Measurements from ENCODE around the gene WWC2. TPM values are rescaled to one million over a fixed set of nuclear protein-coding genes. Genes with fewer than 3 reads are reported as not detected.

Gene WWC2
- total RNA-seq, 2 donors from 2014 or later: 4.3 to 6.8 TPM

DNA sequence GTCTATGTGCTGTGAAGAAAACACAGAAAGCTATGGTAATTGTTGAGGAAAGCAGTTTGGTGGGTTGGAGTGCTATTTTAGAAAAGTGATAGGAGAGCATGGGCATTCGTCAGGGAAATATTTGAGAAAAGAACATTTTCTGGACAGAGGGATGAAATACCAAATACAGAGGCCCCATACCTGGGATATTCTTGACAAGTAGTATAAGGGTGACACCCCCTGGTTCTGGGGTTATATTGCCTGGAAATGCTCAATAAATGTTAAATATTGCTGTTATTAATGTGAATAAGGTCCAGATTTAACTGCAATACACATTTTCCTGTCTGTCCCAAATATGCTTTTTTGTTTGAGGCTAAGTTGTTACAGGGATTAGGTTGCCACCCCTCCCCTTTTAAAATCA, 42.9 kb downstream of the WWC2 start:
- no peaks in the 10 kb centered on the region for H3K36me3 ChIP-seq
- no peaks in the 10 kb centered on the region for H3K9me3 ChIP-seq
- no peaks in the 10 kb centered on the region for H3K27me3 ChIP-seq
- no peak overlapping the region for H3K4me3 ChIP-seq
- H3K9ac ChIP-seq (ENCODE audit: low read depth in 2 of 2, low read length in 2 of 2): no peak overlapping the region
- H3K27ac ChIP-seq: no peak overlapping the region
- no peaks in the 10 kb centered on the region for H3K4me1 ChIP-seq
- DNase-seq: no peak
- intact Hi-C loops (cut with DNase I): no loop called here
- TF ChIP-seq, protein P1, sequence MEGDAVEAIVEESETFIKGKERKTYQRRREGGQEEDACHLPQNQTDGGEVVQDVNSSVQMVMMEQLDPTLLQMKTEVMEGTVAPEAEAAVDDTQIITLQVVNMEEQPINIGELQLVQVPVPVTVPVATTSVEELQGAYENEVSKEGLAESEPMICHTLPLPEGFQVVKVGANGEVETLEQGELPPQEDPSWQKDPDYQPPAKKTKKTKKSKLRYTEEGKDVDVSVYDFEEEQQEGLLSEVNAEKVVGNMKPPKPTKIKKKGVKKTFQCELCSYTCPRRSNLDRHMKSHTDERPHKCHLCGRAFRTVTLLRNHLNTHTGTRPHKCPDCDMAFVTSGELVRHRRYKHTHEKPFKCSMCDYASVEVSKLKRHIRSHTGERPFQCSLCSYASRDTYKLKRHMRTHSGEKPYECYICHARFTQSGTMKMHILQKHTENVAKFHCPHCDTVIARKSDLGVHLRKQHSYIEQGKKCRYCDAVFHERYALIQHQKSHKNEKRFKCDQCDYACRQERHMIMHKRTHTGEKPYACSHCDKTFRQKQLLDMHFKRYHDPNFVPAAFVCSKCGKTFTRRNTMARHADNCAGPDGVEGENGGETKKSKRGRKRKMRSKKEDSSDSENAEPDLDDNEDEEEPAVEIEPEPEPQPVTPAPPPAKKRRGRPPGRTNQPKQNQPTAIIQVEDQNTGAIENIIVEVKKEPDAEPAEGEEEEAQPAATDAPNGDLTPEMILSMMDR (IDR thresholded peaks at IDR 0.05): no peak

DNA sequence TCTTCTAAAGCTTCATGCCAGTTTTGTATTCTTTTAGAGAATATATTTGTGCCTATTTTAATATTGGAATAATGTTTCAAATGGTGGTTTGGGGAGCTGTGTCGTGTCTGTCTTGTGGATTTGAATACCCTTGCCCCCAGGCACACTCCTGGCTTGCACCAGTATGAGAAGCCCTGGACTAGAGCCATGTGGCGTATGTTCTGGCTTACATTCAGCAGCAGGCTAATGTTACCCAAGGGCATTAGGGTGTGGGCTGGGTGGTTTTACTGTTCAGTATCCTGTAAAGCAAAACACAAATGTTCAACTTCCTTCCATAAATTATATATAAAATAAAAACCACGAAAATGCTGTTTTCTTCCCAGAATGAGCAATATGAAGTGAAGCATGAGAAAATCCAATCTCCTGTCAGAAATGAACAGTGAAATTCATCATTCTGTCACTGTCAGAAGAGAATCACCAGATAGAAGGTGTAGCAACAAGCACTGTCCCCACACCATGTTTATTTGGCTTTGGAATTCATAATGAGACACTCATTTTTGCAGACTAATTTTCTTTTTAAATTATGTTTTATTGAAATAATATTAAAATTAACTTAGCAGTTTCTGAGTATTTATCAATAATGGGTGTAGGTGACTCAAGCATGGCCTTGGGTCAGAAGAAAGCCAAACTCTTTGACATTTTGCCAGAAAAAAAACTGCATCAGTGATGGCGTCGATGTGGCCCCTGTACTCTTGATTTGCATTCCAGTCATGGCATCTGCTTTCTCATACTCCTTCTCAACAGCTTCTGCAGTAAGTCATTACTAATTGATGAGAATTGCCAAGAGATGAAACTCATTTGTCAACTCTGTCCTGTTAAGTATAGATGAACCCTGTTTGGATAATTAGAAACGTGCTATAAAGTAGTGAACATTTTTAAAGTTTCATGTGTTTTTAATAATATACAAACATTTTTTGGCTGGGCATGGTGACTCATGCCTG, 43.8 kb downstream of the WWC2 start:
- Histone ChIP-seq H3K9ac (ENCODE audit: low read depth in 2 of 2, low read length in 2 of 2) (no peak overlapping the region), H3K27me3 (no peaks in the 10 kb centered on the region), H3K9me3 (no peaks in the 10 kb centered on the region), H3K4me3 (no peak overlapping the region), H3K4me1 (no peaks in the 10 kb centered on the region), H3K36me3 (no peaks in the 10 kb centered on the region), H3K27ac (no peak overlapping the region)
- DNase-seq: no peak
- TF ChIP-seq, protein P1 (IDR thresholded peaks at IDR 0.05): no peak
- intact Hi-C loops (cut with DNase I): no loop called here

DNA sequence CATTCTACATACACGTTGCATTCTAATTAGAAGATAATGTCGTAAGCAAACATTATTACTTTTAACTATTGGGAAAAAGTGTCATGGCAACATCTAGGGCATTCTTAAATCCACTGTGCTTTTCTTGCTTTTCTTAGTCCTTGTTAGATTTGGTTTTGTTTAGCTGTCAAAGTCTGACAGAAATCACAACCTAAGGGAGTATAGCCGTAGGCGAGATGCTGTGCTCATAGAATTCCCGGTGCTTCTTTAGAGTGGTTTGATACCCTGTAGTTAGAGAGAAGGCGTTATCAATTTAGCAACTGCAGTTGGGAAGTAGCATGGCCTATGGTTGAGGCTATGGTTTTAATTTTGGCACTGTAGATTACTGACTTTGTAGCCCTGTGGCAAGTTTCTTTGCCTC, 45.7 kb downstream of the WWC2 start:
- TF ChIP-seq, protein P1 (IDR thresholded peaks at IDR 0.05): no peak
- Histone ChIP-seq H3K9ac (ENCODE audit: low read depth in 2 of 2, low read length in 2 of 2) (no peak overlapping the region), H3K9me3 (no peaks in the 10 kb centered on the region), H3K27ac (no peak overlapping the region), H3K36me3 (no peaks in the 10 kb centered on the region), H3K27me3 (no peaks in the 10 kb centered on the region), H3K4me1 (no peaks in the 10 kb centered on the region), H3K4me3 (no peak overlapping the region)
- DNase-seq: no peak
- intact Hi-C loops (cut with DNase I): no loop called here

DNA sequence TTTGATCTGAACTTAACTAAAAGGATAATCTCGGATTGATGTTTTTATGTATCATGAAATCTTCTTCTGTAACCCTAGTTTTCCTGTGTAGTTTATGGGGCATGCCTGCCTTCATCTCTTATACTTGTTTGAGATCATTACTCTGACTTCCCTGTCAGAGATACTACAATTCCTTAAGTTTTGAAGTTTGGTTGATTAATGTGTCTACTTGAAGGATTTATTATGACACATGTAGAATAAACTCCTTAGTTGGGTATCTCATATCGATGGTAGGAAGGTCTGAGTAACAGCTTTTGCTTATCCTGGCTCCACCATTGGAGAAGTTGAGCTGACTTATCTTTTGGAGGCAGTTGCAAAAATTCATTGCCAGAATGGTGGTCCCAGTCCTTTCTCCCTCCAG, 46.7 kb downstream of the WWC2 start:
- Histone ChIP-seq H3K4me3 (no peak overlapping the region), H3K36me3 (no peaks in the 10 kb centered on the region), H3K27me3 (no peaks in the 10 kb centered on the region), H3K9me3 (no peaks in the 10 kb centered on the region), H3K4me1 (no peaks in the 10 kb centered on the region), H3K9ac (ENCODE audit: low read depth in 2 of 2, low read length in 2 of 2) (no peak overlapping the region), H3K27ac (no peak overlapping the region)
- DNase-seq: no peak
- TF ChIP-seq, protein P1 (IDR thresholded peaks at IDR 0.05): no peak
- intact Hi-C loops (cut with DNase I): no loop called here

DNA sequence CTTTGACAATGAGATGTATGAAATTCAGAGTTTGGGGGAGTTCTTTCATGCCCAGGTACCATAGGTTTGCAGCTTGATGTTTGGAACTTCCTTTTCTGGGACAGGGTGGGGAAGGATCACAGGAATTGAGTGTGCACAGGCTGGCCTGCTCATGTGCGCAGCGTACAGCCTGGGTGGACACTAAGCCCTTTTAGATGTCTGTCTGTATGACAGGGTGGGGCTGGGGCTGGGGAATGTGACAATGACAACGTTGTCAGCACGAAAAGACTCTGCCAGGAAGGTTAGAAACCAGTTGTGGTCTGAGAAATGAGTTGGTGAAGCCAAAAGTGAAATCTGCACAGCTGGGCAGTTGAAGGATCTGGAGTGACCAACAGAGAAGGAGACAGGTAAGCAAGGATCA, 47.4 kb downstream of the WWC2 start:
- no peaks in the 10 kb centered on the region for H3K27me3 ChIP-seq
- no peak overlapping the region for H3K9ac ChIP-seq (ENCODE audit: low read depth in 2 of 2, low read length in 2 of 2)
- TF ChIP-seq, protein P1 (IDR thresholded peaks at IDR 0.05): no peak
- H3K36me3 ChIP-seq: no peaks in the 10 kb centered on the region
- H3K4me3 ChIP-seq: no peak overlapping the region
- DNase-seq: no peak
- no peaks in the 10 kb centered on the region for H3K9me3 ChIP-seq
- no peak overlapping the region for H3K27ac ChIP-seq
- H3K4me1 ChIP-seq: no peaks in the 10 kb centered on the region
- intact Hi-C loops (cut with DNase I): no loop called here

Measured in colonic mucosa (tissue), 4 donors.